ENCODE measurements around the gene NPIPB6.
"Not testable (repeated sequence)": the region's sequence is repeated elsewhere in the genome, so short reads cannot be mapped to it uniquely, and the experiment has no call there.

NPIPB6 gene

DNA sequence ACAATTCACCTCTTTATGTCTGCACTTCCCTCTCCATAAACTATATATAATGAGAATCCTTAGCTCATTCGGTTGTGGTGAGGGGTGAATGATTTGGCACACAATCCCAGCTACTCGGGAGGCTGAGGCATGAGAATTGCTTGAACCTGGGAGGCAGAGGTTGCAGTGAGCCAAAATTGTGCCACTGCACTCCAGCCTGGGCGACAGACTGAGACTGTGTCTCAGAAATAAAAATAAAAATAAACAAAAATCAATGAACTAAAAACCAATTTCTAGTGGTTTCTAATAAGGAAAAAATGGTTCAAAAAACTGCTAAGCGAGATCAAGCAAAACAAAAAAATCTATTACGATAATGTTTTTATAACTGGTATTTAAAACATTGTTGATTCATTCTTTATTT lies at the start of gene NPIPB6:
Gene NPIPB6, minus strand, starts transcription at position 101 of the 400 bp plus-strand sequence. CDS start 686 bp downstream, outside the sequence.
- DNase-seq, result not testable (repeated sequence)

- DNase-seq, result not testable (repeated sequence)
These were observed 40.1 kb upstream of the NPIPB6 start, which contains the start of gene EIF3CL for GRCh38 chr16:28403220-28404072. Gene EIF3CL, minus strand, starts transcription at chr16:28403841. Its CDS starts 223 bp downstream, at chr16:28403618.

- DNase-seq, result not testable (repeated sequence)
These were observed 28.7 kb upstream of the NPIPB6 start for GRCh38 chr16:28392054-28392453.

DNA sequence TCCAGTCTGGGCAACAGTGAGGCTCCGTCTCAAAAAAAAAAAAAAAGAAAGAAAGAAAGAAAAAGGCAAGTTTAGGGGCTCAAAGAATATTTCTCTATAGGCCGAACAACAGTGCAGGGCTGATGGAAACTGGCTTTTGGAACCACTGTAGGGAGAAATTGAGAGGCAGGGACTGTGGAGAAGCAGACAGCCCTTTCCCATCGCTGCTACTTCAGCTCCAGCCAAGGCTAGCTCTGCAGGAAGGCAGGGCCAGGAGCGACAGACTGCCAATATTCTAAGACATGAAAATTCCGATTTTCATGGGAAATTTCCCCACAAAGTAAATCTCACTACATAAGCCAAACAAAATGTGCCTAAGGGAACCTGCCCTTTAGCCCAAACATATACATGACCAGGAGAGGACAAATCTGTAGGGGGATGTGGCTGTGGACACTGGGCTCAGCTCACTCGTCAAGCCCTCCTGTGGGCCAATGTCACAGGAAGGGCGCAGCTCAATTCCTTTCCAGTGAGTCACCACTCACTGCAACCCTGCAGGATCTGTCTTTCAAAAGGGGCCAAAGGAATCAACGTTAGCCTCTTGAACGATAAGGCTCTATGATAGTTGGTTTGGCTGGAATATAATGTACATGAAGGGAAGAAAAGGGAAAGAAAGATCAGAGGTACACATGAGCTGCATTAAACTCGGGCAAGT lies 19.0 kb upstream of the NPIPB6 start:
- DNase-seq, result not testable (repeated sequence)

DNA sequence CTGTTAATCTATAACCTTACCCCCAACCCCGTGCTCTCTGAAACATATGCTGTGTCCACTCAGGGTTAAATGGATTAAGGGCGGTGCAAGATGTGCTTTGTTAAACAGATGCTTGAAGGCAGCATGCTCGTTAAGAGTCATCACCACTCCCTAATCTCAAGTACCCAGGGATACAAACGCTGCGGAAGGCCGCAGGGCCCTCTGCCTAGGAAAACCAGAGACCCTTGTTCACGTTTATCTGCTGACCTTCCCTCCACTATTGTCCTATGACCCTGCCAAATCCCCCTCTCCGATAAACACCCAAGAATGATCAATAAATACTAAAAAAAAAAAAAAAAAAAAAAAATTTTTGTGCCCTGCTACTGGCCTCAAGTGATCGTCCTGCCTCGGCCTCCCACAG lies 14.5 kb upstream of the NPIPB6 start:
- not testable (repeated sequence) for DNase-seq

- DNase-seq, result not testable (repeated sequence)
These were observed 13.9 kb upstream of the NPIPB6 start for GRCh38 chr16:28377108-28377625.

DNA sequence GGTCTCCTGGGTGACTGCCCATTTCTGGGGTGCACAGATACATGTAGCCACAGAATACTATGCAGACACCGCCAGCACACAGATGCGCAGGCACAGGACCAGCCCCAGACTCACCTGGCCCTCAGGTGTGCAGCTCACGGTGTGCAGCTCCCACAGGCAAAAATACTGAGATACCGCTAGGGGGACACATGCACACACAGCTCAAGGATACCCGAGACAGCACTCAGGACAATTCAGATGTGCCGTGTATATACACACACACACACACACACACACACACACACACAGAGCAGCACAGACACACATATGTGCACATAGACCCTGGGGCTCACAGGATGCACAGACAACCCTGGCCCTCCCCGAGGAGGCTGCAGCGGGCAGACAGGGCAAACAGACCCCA lies 11.8 kb upstream of the NPIPB6 start:
- not testable (repeated sequence) for DNase-seq

DNA sequence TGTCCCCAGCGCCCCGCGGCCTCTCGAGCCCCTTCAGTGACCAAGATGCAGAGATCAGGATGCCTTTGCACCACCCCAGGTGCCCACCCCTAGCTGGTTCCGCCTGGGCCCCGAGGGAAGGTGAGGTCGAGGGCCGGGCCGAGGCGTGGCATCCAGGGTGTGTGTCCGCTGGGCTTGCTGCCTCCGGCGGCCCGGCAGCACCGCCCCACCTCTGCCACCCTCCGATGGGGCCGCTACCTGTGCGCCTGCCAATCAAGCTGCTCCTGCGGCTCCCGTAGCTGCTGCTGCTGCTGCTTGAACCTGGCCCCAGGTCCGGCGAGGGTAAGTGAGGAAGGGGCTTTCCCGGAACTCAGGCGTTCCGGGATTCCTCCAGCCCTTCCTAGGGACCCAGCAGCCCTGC lies 11.0 kb upstream of the NPIPB6 start:
- not testable (repeated sequence) for DNase-seq

DNA sequence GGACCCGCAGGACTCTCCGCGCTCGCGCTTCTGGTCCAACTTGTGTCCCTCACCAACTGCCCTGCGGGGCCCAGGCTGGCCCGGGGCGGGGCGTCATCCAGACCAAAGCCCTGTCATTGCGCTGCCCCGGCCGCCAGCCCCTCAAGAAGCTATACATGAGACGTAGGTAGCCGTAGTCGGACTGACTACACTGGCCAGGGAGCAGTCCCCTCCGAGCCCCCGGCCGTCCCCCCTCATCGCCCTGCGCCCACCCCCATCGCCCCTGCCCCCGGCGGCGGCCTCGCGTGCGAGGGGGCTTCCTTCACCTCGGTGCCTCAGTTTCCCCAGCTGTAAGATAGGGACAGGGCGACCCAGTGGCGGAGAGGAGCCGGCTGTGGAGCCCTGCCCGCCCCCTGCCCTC lies 4.6 kb upstream of the NPIPB6 start:
- DNase-seq, result not testable (repeated sequence)

DNA sequence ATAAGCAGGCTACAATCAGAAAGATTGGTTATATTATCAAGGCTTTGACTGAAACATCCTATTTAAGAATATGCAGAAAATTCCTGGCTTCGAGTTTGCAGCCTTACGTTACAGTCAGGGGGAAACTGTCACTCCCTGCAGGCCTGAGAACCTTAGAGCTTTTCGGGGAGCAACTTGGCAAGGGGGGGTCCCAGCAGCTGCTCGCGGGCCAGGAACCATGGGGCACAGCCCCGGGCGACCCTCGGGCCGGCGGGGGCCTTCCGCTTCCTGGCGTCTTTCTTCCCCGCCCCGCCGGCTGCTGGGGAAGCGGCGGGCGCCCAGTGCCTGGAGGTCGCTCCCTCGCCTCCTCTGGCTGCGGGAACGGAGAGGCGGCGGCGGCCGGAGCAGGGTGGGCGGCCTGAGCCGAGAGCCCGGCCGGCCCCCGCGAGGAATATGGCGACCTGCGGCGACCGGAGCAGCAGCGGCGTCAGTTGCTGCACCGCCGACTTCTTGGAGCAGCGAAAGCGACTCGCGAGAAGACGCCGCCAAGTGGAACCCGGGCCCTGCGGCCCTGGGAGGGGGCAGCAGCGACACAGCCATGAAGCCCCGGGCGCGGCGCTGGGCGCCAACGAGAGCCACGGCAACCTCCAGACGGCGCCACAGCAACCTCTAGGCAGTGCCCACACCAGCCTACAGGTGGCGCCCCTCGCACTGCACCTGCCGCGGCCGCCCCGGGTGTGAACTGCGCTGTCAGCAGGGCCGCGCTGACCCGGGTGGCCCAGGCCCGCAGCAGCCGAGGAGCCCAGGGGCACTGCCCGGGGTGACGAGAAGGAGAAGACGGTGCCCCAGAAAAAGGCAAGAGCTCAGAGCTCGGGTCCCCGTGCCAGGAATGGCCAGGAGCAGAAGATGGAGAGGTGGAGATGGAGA lies 1.2 kb upstream of the NPIPB6 start:
- not testable (repeated sequence) for DNase-seq

DNA sequence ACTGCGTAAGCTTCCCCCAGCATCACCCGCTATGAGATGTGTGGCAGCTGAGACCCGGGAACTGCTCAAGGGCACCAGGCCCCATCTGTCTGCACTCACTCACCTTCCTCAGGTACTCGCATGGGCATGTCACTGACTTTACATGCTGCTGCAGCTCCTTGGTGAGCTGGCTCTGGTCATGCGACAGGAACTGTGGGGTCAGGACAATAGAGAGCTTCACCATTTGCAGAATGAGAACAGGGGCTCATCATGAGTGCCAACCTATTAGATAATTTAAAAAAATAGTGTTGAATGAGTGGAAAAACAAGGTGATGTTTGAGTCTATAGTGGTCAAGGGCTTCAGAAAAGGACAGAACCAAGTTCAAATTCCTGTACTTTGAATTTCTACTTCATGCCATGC lies 708 bp downstream of the NPIPB6 start:
- DNase-seq, result not testable (repeated sequence)

DNA sequence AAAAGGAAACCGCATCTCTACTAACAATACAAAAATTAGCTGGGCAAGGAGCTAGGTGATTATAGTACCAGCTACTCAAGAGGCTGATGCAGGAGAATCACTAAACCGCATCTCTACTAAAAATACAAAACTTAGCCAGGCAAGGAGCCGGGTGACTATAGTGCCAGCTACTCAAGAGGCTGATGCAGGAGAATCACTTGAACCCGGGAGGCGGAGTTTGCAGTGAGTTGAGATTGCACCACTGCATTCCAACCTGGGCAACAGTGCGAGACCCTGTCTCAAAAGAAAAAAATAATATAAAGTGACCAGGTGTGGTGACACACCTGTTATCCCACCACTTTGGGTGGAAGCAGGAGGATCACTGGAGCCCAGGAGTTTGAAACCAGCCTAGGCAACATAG lies 25.1 kb downstream of the NPIPB6 start:
- not testable (repeated sequence) for DNase-seq

GRCh38 chr16:28336940-28337710 lies 26.2 kb downstream of the NPIPB6 start:
- DNase-seq, result not testable (repeated sequence)

DNA sequence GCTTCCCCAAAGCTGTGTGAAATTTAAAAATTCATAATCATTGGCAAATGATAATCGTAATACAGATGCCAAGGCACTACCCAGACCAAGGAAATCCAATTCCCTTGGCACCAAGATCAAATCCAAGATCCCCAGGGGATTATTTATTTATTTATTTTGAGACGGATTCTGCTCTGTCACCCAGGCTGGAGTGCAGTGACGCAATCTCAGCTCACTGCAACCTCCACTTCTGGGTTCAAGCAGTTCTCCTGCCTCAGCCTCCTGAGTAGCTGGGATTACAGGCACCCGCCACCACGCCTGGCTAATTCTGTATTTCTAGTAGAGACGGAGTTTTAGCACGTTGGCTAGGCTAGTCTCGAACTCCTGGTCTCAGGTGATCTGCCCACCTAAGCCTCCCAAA lies 27.6 kb downstream of the NPIPB6 start:
- not testable (repeated sequence) for DNase-seq

DNA sequence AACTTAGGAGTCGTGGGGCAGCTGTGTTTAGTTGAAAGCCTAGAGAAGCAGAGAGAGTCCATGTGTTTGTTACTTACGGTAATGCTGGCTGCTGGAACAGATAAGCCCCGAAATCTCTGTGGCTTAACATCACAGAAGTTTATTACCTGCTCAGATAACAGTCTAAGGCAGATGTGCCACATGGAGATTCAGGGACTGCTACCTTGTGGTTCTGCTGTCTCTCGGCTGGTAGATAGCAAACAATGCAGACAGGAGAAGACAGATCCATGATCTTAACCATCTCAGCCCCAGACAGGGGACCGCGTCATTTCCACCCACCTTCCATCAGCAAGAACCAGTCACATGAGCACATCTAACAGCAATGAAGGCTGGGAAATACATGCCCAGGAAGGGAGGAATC lies 30.7 kb downstream of the NPIPB6 start:
- not testable (repeated sequence) for DNase-seq

- DNase-seq, result not testable (repeated sequence)
These were observed 32.3 kb downstream of the NPIPB6 start for GRCh38 chr16:28330981-28331380.

DNA sequence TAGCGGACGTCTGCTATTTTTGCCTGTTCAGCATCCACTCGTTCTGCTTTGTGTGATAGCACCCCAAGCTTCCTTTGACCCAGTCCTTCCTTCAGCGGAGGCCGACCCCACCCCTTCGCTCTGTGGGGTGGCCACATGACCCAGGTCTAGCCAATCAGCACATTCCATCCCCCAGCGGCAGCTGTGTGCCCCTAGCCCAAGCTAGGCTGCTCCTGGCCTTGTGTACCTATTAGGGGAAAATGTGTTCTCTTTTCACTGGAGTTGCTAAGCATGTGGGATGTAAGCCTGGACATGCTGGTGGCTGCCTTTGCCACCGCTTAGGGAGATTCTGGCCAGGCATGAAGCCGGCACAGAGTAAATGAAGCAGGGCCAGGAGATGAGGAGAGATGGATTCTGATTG lies 33.1 kb downstream of the NPIPB6 start:
- not testable (repeated sequence) for DNase-seq

DNA sequence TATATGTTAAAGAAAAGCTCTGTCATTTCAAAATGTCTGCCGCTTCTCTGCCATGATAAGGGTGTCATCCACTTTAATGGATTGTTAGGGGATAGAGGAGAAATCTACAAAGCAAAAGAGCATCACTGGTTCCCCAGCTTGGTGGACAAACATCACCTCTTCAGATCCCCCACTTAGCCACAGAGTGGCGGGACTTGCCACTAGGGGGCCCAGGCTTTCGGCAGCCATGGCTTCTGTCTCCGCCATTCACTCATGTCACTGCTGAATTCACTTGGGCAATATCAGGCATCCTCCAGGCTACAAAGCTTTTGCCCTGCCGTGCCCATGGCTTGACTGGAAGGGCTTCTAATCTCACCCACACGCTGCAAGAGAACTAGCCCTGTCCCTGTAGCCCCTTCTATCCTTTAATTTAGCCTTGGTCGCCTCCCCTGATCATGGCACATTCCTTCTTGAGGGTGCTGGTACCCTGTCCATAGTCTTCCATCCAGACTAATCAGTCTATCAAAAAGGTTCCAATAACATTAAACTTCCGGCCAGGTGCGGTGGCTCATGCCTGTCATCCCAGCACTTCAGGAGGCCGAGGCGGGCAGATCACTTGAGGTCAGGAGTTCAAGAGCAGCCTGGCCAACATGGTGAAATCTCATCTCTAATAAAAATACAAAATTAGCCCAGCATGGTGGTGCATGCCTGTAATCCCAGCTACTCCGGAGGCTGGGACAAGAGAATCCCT lies 36.3 kb downstream of the NPIPB6 start:
- DNase-seq, result no peak

DNA sequence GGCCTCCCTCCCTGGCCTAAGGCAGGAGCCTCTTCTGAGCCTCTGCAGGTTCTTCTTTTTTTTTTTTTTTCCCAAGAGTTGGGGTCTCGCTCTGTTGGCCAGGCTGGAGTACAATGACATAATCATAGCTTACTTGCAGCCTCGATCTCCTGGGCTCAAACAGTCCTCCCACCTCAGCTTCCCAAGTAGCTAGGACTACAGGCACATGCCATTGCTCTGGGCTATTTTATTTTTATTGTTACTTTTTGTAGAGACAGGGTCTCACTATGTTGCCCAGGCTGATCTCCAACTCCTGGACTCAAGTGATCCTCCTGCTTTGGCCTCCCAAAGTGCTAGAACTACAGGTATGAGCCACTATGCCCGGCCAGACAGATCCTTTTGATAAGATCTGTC lies 38.4 kb downstream of the NPIPB6 start:
- DNase-seq, result no peak

DNA sequence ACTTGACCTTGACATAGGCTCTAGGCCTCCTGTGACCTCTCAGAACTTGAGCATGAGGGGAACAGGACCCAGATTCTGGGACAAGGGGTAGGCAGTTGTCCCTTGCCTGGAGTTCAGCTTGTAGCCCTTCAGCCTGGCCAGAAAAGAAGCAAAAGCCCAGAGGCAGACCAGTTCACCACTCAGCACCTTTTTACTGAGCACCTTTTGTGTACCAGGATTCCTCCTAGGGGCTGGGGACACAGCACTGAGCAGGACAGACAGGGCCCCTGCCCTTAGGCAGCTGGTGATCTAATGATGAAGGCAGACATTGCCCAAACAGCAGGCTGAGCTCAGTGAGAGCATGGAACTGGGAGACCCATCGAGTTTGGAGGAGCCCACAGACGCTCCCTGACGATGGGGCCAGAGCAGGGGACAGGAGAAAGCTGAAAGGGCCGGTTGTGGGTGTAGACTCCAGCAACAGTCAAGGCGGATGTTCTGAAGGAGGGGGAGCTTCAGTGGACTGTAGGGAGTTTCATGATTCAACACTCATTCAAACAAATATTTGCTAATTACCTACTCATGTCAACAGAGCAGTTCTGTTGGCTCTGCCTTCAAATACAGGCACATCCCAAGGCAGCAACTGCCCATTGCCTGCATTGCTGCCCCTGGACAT lies 38.9 kb downstream of the NPIPB6 start:
- DNase-seq, result no peak
